GM23338 (cell line): ENCODE results near the gene PEX16. TPM values are rescaled to one million over a fixed set of nuclear protein-coding genes. Genes with fewer than 3 reads are reported as not detected.
A peak's percentile ranks its signal among the peaks of the same experiment; 100 is the strongest.

ENCODE experiments used
- ATAC-seq: fragments of 200-7000 bp; cut with Tn5 transposase; 3 replicates; pipeline ENCODE4 v1.9.1; 2020
- DNase-seq: peaks from one replicate; pipeline ENCODE4 v3.0.0-alpha.2; 2015; ENCODE audit warnings: low spot score
- H2AFZ ChIP-seq: fragments of 200-600 bp; sonication (generic); 2 replicates; pipeline ENCODE4 v1.8.0; 2016; ENCODE audit warnings: antibody characterized with exemption, mild to moderate bottlenecking, moderate library complexity
- H3F3A ChIP-seq: fragments of 200-600 bp; sonication (generic); replicated peaks from 2 replicates; pipeline ENCODE4 v1.8.0; 2017; ENCODE audit warnings: antibody characterized with exemption, mixed run types, low read depth
- H3K27ac ChIP-seq: fragments of 200-600 bp; sonication (generic); 2 replicates; pipeline ENCODE4 v1.6.1; 2016; ENCODE audit warnings: low read depth
- H3K27me3 ChIP-seq: fragments of 200-600 bp; sonication (generic); 2 replicates; pipeline ENCODE4 v1.8.0; 2016; ENCODE audit warnings: mild to moderate bottlenecking, mixed run types, moderate library complexity; ENCODE audit not compliant: insufficient read depth
- H3K36me3 ChIP-seq: fragments of 200-600 bp; sonication (generic); 2 replicates; pipeline ENCODE4 v1.8.0; 2016; ENCODE audit warnings: mild to moderate bottlenecking; ENCODE audit not compliant: insufficient read depth
- H3K4me1 ChIP-seq: fragments of 200-600 bp; sonication (generic); 2 replicates; pipeline ENCODE4 v1.8.0; 2016; ENCODE audit warnings: mild to moderate bottlenecking, moderate library complexity; ENCODE audit not compliant: insufficient read depth
- H3K4me2 ChIP-seq: fragments of 200-600 bp; sonication (generic); 2 replicates; pipeline ENCODE4 v1.7.1; 2017; ENCODE audit warnings: mixed run types
- H3K4me3 ChIP-seq: fragments of 200-600 bp; sonication (generic); 2 replicates; pipeline ENCODE4 v1.6.1; 2016; ENCODE audit warnings: mixed run types
- H3K79me2 ChIP-seq: fragments of 200-600 bp; sonication (generic); replicated peaks from 2 replicates; pipeline ENCODE4 v1.8.0; 2017; ENCODE audit warnings: mild to moderate bottlenecking; ENCODE audit not compliant: insufficient read depth
- H3K9me2 ChIP-seq: fragments of 200-600 bp; sonication (generic); 2 replicates; pipeline ENCODE4 v1.8.0; 2017; ENCODE audit not compliant: insufficient read depth
- H4K20me1 ChIP-seq: fragments of 200-600 bp; sonication (generic); replicated peaks from 2 replicates; pipeline ENCODE4 v1.8.0; 2017; ENCODE audit warnings: mild to moderate bottlenecking; ENCODE audit not compliant: insufficient read depth
- H3K27ac Mint-ChIP-seq: 2 replicates; pipeline ENCODE4 v1.8.0; 2020; ENCODE audit warnings: inconsistent platforms, mild to moderate bottlenecking, moderate library complexity, mixed read lengths
- H3K27me3 Mint-ChIP-seq: 3 replicates; pipeline ENCODE4 v1.8.0; 2022; ENCODE audit warnings: low read depth, mild to moderate bottlenecking, moderate library complexity, mixed read lengths, inconsistent platforms; ENCODE audit not compliant: insufficient read depth, poor library complexity
- H3K36me3 Mint-ChIP-seq: 3 replicates; pipeline ENCODE4 v1.8.0; 2021; ENCODE audit warnings: low read depth, mild to moderate bottlenecking, inconsistent platforms, moderate library complexity, mixed read lengths
- H3K4me1 Mint-ChIP-seq: 3 replicates; pipeline ENCODE4 v1.8.0; 2020; ENCODE audit warnings: mild to moderate bottlenecking, inconsistent platforms, mixed read lengths
- H3K4me3 Mint-ChIP-seq: 3 replicates; pipeline ENCODE4 v1.8.0; 2021; ENCODE audit warnings: moderate library complexity, mild to moderate bottlenecking, inconsistent platforms, mixed read lengths
- H3K9me3 Mint-ChIP-seq: 3 replicates; pipeline ENCODE4 v1.8.0; 2020; ENCODE audit warnings: moderate library complexity, mild to moderate bottlenecking, inconsistent platforms, mixed read lengths
- EZH2phosphoT487 ChIP-seq: fragments of 200-600 bp; sonication (generic); IDR thresholded peaks from one replicate; pipeline ENCODE4 v1.8.1; 2018; ENCODE audit warnings: antibody characterized with exemption; ENCODE audit not compliant: unreplicated experiment
- NANOG ChIP-seq: IDR thresholded peaks from 2 replicates; pipeline ENCODE4 v1.6.1; 2016; ENCODE audit warnings: antibody characterized with exemption, borderline replicate concordance
- STAT1 ChIP-seq: IDR thresholded peaks from one replicate; pipeline ENCODE4 v1.6.1; 2016; ENCODE audit warnings: antibody characterized with exemption; ENCODE audit not compliant: unreplicated experiment
- ZNF331 ChIP-seq: fragments of 250-450 bp; sonication (Bioruptor Pico); IDR thresholded peaks from 2 replicates; pipeline ENCODE4 v1.5.0; 2020; ENCODE audit warnings: low read depth, mild to moderate bottlenecking, moderate library complexity
- polyA plus RNA-seq: library from polyadenylated mRNA; unstranded; fragments of >200 nt; fragmentation: Nextera tagmentation; extraction: Ambion mirVana; gene quantifications from 2 replicates; pipeline ENCODE4 v1.2.1, GENCODE V29; 2016
- total RNA-seq: library from RNA; depleted of rRNA; stranded (reverse); fragments of >200 nt; shearing (Covaris generic); gene quantifications from 2 replicates; pipeline ENCODE4 v1.2.3, GENCODE V29; 2014
- TF ChIP-seq, protein P1 (sequence below), 2 experiments: fragments of 200-600 bp in 1 of 2; sonication (generic) in 1 of 2; conservative IDR thresholded peaks; 2 replicates each; pipeline versions ENCODE4 v1.5.1 to v1.6.1; 2016 to 2017; ENCODE audit warnings: antibody characterized with exemption in 2 of 2, low read depth in 2 of 2, mild to moderate bottlenecking in 2 of 2, moderate library complexity in 1 of 2
- TF ChIP-seq, protein P2 (sequence below): IDR thresholded peaks from one replicate; pipeline ENCODE4 v1.6.1; 2018; ENCODE audit warnings: antibody characterized with exemption; ENCODE audit not compliant: unreplicated experiment
- TF ChIP-seq, protein P3 (sequence below): fragments of 250-450 bp; sonication (Bioruptor Pico); IDR thresholded peaks from 2 replicates; pipeline ENCODE4 v1.5.0; 2020; ENCODE audit warnings: mild to moderate bottlenecking, moderate library complexity

Gene PEX16
- total and polyA plus RNA-seq, 2 experiments from 2014 or later, result 23.3 to 34.1 TPM

DNA sequence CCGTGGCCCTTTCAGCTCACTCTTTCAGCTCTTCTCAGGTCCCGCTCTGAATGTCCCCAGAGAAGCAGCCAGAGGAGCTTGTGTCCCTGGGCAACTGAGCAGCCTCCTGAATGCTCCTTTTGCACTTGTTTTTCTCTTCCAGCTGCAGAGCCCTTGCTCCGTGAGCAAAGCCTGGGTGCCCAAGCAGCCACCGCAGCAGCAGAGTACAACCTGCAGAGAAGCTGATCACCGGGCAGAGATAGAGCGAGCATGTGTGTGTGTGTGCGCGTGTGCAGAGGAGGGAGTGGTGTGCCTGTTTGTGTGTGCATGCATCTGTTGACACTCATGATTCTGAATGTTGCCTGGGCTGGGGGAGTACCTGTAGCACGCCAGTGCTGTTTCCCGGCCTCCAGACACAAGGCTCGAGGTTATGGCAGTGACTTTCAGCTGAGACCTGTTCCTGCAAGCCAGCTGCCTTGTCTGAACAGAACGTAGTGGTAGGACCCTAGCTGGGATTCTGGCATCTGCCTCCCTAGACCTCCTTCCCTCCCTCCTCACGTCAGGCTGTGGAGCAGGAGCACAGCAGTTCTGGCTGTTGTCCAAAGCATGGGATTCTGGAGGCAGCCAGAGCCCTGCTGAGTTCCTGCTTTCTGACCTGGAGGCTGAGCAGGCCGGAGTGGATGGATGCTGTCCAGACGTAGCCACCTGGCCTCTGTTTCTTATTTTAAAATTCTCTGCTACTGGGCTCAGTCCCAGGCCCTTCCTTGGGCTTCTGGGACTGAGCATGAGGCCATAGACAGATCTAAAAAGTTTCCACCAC lies 36.7 kb downstream of the PEX16 start:
- no peak for ATAC-seq
- TF ChIP-seq NANOG (no peak), ZNF331 (no peak), EZH2phosphoT487 (no peak), STAT1 (no peak)
- TF ChIP-seq, protein P1, sequence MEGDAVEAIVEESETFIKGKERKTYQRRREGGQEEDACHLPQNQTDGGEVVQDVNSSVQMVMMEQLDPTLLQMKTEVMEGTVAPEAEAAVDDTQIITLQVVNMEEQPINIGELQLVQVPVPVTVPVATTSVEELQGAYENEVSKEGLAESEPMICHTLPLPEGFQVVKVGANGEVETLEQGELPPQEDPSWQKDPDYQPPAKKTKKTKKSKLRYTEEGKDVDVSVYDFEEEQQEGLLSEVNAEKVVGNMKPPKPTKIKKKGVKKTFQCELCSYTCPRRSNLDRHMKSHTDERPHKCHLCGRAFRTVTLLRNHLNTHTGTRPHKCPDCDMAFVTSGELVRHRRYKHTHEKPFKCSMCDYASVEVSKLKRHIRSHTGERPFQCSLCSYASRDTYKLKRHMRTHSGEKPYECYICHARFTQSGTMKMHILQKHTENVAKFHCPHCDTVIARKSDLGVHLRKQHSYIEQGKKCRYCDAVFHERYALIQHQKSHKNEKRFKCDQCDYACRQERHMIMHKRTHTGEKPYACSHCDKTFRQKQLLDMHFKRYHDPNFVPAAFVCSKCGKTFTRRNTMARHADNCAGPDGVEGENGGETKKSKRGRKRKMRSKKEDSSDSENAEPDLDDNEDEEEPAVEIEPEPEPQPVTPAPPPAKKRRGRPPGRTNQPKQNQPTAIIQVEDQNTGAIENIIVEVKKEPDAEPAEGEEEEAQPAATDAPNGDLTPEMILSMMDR (conservative IDR thresholded peaks at IDR 0.05; ENCODE audit: low read depth in 2 of 2), result no peak
- TF ChIP-seq, protein P2, sequence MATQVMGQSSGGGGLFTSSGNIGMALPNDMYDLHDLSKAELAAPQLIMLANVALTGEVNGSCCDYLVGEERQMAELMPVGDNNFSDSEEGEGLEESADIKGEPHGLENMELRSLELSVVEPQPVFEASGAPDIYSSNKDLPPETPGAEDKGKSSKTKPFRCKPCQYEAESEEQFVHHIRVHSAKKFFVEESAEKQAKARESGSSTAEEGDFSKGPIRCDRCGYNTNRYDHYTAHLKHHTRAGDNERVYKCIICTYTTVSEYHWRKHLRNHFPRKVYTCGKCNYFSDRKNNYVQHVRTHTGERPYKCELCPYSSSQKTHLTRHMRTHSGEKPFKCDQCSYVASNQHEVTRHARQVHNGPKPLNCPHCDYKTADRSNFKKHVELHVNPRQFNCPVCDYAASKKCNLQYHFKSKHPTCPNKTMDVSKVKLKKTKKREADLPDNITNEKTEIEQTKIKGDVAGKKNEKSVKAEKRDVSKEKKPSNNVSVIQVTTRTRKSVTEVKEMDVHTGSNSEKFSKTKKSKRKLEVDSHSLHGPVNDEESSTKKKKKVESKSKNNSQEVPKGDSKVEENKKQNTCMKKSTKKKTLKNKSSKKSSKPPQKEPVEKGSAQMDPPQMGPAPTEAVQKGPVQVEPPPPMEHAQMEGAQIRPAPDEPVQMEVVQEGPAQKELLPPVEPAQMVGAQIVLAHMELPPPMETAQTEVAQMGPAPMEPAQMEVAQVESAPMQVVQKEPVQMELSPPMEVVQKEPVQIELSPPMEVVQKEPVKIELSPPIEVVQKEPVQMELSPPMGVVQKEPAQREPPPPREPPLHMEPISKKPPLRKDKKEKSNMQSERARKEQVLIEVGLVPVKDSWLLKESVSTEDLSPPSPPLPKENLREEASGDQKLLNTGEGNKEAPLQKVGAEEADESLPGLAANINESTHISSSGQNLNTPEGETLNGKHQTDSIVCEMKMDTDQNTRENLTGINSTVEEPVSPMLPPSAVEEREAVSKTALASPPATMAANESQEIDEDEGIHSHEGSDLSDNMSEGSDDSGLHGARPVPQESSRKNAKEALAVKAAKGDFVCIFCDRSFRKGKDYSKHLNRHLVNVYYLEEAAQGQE, result no peak
- TF ChIP-seq, protein P3, sequence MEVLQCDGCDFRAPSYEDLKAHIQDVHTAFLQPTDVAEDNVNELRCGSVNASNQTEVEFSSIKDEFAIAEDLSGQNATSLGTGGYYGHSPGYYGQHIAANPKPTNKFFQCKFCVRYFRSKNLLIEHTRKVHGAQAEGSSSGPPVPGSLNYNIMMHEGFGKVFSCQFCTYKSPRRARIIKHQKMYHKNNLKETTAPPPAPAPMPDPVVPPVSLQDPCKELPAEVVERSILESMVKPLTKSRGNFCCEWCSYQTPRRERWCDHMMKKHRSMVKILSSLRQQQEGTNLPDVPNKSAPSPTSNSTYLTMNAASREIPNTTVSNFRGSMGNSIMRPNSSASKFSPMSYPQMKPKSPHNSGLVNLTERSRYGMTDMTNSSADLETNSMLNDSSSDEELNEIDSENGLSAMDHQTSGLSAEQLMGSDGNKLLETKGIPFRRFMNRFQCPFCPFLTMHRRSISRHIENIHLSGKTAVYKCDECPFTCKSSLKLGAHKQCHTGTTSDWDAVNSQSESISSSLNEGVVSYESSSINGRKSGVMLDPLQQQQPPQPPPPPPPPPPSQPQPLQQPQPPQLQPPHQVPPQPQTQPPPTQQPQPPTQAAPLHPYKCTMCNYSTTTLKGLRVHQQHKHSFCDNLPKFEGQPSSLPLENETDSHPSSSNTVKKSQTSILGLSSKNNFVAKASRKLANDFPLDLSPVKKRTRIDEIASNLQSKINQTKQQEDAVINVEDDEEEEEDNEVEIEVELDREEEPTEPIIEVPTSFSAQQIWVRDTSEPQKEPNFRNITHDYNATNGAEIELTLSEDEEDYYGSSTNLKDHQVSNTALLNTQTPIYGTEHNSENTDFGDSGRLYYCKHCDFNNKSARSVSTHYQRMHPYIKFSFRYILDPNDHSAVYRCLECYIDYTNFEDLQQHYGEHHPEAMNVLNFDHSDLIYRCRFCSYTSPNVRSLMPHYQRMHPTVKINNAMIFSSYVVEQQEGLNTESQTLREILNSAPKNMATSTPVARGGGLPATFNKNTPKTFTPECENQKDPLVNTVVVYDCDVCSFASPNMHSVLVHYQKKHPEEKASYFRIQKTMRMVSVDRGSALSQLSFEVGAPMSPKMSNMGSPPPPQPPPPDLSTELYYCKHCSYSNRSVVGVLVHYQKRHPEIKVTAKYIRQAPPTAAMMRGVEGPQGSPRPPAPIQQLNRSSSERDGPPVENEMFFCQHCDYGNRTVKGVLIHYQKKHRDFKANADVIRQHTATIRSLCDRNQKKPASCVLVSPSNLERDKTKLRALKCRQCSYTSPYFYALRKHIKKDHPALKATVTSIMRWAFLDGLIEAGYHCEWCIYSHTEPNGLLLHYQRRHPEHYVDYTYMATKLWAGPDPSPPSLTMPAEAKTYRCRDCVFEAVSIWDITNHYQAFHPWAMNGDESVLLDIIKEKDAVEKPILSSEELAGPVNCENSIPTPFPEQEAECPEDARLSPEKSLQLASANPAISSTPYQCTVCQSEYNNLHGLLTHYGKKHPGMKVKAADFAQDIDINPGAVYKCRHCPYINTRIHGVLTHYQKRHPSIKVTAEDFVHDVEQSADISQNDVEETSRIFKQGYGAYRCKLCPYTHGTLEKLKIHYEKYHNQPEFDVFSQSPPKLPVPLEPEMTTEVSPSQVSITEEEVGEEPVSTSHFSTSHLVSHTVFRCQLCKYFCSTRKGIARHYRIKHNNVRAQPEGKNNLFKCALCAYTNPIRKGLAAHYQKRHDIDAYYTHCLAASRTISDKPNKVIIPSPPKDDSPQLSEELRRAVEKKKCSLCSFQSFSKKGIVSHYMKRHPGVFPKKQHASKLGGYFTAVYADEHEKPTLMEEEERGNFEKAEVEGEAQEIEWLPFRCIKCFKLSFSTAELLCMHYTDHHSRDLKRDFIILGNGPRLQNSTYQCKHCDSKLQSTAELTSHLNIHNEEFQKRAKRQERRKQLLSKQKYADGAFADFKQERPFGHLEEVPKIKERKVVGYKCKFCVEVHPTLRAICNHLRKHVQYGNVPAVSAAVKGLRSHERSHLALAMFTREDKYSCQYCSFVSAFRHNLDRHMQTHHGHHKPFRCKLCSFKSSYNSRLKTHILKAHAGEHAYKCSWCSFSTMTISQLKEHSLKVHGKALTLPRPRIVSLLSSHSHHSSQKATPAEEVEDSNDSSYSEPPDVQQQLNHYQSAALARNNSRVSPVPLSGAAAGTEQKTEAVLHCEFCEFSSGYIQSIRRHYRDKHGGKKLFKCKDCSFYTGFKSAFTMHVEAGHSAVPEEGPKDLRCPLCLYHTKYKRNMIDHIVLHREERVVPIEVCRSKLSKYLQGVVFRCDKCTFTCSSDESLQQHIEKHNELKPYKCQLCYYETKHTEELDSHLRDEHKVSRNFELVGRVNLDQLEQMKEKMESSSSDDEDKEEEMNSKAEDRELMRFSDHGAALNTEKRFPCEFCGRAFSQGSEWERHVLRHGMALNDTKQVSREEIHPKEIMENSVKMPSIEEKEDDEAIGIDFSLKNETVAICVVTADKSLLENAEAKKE, result no peak
- Histone ChIP-seq H2AFZ (no peak overlapping the region), H3K79me2 (no peaks in the 10 kb centered on the region), H3K27me3 (no peaks in the 10 kb centered on the region), H3K36me3 (no peaks in the 10 kb centered on the region), H4K20me1 (no peaks in the 10 kb centered on the region), H3K4me1 (peaks cover 12% of the 10 kb centered on the region), H3K27ac (no peak overlapping the region), H3K9me2 (no peaks in the 10 kb centered on the region), H3K4me2 (no peak overlapping the region), H3K4me3 (no peak overlapping the region), H3F3A (no peaks in the 10 kb centered on the region)
- no peaks in the 10 kb centered on the region; the same call in 2 of the 3 replicates for H3K36me3 Mint-ChIP-seq
- H3K4me1 Mint-ChIP-seq, result peaks cover 14% of the 10 kb centered on the region
- H3K4me3 Mint-ChIP-seq, result no peak overlapping the region
- peaks cover 4% of the 10 kb centered on the region for H3K27me3 Mint-ChIP-seq
- no peaks in the 10 kb centered on the region for H3K9me3 Mint-ChIP-seq
- no peak for DNase-seq
- H3K27ac Mint-ChIP-seq, result peak overlapping the region; percentile 5; the same call in 1 of the 2 replicates
